ENCODE results near the gene SPAG16.

GRCh38 chr2:214138779-214139178 lies 854.5 kb downstream of the SPAG16 start:
- no peak for TF ChIP-seq ZNF521 (tag by site-specific recombination; IDR thresholded peaks at IDR 0.05)
- TF ChIP-seq ZNF571 (tag by site-specific recombination; IDR thresholded peaks at IDR 0.05), result no peak
- no peak for TF ChIP-seq ZBTB20 (tag by site-specific recombination; IDR thresholded peaks at IDR 0.05)
- TF ChIP-seq, protein P1, sequence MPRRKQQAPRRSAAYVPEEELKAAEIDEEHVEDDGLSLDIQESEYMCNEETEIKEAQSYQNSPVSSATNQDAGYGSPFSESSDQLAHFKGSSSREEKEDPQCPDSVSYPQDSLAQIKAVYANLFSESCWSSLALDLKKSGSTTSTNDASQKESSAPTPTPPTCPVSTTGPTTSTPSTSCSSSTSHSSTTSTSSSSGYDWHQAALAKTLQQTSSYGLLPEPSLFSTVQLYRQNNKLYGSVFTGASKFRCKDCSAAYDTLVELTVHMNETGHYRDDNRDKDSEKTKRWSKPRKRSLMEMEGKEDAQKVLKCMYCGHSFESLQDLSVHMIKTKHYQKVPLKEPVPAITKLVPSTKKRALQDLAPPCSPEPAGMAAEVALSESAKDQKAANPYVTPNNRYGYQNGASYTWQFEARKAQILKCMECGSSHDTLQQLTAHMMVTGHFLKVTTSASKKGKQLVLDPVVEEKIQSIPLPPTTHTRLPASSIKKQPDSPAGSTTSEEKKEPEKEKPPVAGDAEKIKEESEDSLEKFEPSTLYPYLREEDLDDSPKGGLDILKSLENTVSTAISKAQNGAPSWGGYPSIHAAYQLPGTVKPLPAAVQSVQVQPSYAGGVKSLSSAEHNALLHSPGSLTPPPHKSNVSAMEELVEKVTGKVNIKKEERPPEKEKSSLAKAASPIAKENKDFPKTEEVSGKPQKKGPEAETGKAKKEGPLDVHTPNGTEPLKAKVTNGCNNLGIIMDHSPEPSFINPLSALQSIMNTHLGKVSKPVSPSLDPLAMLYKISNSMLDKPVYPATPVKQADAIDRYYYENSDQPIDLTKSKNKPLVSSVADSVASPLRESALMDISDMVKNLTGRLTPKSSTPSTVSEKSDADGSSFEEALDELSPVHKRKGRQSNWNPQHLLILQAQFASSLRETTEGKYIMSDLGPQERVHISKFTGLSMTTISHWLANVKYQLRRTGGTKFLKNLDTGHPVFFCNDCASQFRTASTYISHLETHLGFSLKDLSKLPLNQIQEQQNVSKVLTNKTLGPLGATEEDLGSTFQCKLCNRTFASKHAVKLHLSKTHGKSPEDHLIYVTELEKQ (tag by site-specific recombination; IDR thresholded peaks at IDR 0.05; ENCODE audit: borderline replicate concordance), result no peak
- TF ChIP-seq, protein P2, sequence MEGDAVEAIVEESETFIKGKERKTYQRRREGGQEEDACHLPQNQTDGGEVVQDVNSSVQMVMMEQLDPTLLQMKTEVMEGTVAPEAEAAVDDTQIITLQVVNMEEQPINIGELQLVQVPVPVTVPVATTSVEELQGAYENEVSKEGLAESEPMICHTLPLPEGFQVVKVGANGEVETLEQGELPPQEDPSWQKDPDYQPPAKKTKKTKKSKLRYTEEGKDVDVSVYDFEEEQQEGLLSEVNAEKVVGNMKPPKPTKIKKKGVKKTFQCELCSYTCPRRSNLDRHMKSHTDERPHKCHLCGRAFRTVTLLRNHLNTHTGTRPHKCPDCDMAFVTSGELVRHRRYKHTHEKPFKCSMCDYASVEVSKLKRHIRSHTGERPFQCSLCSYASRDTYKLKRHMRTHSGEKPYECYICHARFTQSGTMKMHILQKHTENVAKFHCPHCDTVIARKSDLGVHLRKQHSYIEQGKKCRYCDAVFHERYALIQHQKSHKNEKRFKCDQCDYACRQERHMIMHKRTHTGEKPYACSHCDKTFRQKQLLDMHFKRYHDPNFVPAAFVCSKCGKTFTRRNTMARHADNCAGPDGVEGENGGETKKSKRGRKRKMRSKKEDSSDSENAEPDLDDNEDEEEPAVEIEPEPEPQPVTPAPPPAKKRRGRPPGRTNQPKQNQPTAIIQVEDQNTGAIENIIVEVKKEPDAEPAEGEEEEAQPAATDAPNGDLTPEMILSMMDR (tag by site-specific recombination; IDR thresholded peaks at IDR 0.05), result no peak
- no peak for TF ChIP-seq ZNF624 (tag by site-specific recombination; IDR thresholded peaks at IDR 0.05)
- no peak for TF ChIP-seq ATF2 (tag by site-specific recombination; IDR thresholded peaks at IDR 0.05; ENCODE audit: low read depth)
